OCI-M2 (cell line): ENCODE results near the gene UTS2R.

Experiments
- DNase-seq: peaks from one replicate; lab custom pipeline; 2025; ENCODE audit not compliant: unreplicated experiment; lab: John Stamatoyannopoulos, UW

The UTS2R gene

GRCh38 chr17:82371333-82372248 lies at the start of gene UTS2R:
TSS of gene UTS2R (plus strand) at chr17:82371765. CDS start at chr17:82374325, 2,560 bp downstream.
- no peak for DNase-seq

- no peak for DNase-seq
Measured at GRCh38 chr17:82321947-82322466, 49.6 kb upstream of the UTS2R start.

GRCh38 chr17:82322526-82323453 lies 48.8 kb upstream of the UTS2R start:
- DNase-seq: no peak

- no peak for DNase-seq
Measured at GRCh38 chr17:82323514-82324234, 47.9 kb upstream of the UTS2R start.

- no peak for DNase-seq
Measured at GRCh38 chr17:82324566-82325285, 46.8 kb upstream of the UTS2R start.

GRCh38 chr17:82325286-82326180 lies 46.0 kb upstream of the UTS2R start:
- no peak for DNase-seq

- no peak for DNase-seq
Measured at GRCh38 chr17:82327289-82327688, 44.3 kb upstream of the UTS2R start.

- DNase-seq: no peak
Measured at GRCh38 chr17:82327757-82328140, 43.8 kb upstream of the UTS2R start.

GRCh38 chr17:82328141-82328993 lies 43.2 kb upstream of the UTS2R start:
- no peak for DNase-seq

GRCh38 chr17:82328994-82329507 lies 42.5 kb upstream of the UTS2R start:
- DNase-seq: no peak

GRCh38 chr17:82329683-82330321 lies 41.8 kb upstream of the UTS2R start:
- DNase-seq: no peak

GRCh38 chr17:82330322-82331239 lies 41.0 kb upstream of the UTS2R start:
- no peak for DNase-seq

GRCh38 chr17:82331345-82331939 lies 40.1 kb upstream of the UTS2R start:
- no peak for DNase-seq

- no peak for DNase-seq
Measured at GRCh38 chr17:82332669-82333278, 38.8 kb upstream of the UTS2R start.

- DNase-seq: no peak
Measured at GRCh38 chr17:82333279-82334171, 38.0 kb upstream of the UTS2R start, which contains the start of gene SECTM1. TSS of gene SECTM1 (minus strand) at chr17:82333766. CDS start at chr17:82327240, 6,526 bp downstream.
